ENCODE measurements around the gene ASAP2.

Gene ASAP2

DNA sequence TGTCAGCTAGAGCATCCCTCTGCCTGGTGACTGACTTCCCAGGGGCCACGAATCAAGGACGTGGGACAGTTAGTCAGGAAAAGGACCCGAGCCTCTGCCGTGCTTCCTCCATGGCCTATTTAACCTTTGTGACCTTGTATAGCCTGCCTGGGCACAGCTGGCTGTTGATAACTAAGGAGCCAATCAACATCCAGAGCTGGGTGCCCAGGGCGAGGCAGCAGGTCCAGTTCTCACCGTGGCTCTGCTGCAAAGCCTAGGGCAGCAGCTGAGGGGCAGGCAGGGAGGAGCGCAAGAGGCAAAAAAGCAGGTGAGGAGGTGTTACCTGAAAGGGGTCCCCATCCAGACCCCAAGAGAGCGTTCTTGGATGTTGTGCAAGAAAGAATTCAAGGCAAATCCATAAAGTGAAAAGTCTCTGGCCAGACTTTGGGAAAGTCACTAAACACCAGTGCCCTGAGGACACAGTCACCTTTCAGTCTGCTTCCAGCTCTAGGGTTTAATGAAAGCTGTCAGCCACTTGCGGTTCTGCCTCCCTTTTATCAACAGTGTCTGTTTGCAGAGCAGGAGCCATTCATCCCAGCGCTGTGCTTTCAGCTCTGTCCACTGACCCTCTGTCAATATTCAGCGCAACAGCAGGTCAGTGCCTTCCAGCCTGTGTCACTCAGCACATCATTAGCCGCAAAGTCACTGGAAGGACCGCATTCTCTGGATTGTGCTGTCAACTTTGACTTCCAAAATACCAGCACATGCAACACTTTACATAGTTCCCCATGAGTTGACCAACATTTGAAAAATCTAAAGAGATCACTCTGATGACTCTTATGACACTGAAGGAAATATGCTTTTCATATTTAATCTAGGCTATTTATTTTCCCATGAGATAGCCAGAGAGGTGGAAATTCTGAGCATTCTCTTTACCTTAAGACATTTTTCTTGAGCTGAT is 38.6 kb upstream of the ASAP2 start:
- Histone ChIP-seq H3K4me1 (ENCODE audit: control insufficient read depth in 2 of 2, insufficient read depth in 2 of 2, low read length in 2 of 2) (peaks cover 2 to 17% of the 10 kb centered on the region in 2 donors), H3K27ac (ENCODE audit: low read depth in 2 of 2, low read length in 2 of 2) (no peak overlapping the region), H3K4me3 (ENCODE audit: low read length in 2 of 2) (no peak overlapping the region), H3K27me3 (ENCODE audit: control insufficient read depth in 2 of 2, insufficient read depth in 2 of 2, low read length in 2 of 2) (no peaks in the 10 kb centered on the region), H3K36me3 (ENCODE audit: control insufficient read depth in 2 of 2, insufficient read depth in 2 of 2, low read length in 2 of 2) (no peaks in the 10 kb centered on the region), H3K9me3 (ENCODE audit: control insufficient read depth in 2 of 2, low read length in 2 of 2) (no peaks in the 10 kb centered on the region), H3K9ac (ENCODE audit: low read depth in 1 of 2, low read length in 2 of 2) (no peak overlapping the region)

DNA sequence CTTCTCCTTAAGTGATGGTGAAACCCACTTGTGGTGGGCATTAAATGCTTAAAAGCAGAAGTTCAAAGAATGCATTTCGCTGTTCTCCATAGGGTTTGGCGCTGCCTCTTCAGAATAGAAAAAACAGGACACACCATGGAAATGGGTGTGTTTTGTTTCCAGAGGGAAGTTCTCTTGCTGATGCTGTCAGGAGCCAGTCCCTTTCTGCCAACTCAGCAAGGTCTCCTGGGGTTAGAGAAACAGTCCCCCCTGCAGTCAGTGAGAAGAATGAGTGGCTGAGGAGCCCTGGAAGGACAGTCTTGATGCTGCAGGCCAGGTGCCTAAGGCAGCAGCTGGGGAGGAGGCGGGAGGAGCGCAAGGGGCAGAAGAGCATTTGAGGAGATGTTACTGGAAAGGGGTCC is 37.8 kb upstream of the ASAP2 start:
- Histone ChIP-seq H3K36me3 (ENCODE audit: control insufficient read depth in 2 of 2, insufficient read depth in 2 of 2, low read length in 2 of 2) (no peaks in the 10 kb centered on the region), H3K9ac (ENCODE audit: low read depth in 1 of 2, low read length in 2 of 2) (no peak overlapping the region), H3K27ac (ENCODE audit: low read depth in 2 of 2, low read length in 2 of 2) (no peak overlapping the region), H3K4me3 (ENCODE audit: low read length in 2 of 2) (no peak overlapping the region), H3K27me3 (ENCODE audit: control insufficient read depth in 2 of 2, insufficient read depth in 2 of 2, low read length in 2 of 2) (no peaks in the 10 kb centered on the region), H3K4me1 (ENCODE audit: control insufficient read depth in 2 of 2, insufficient read depth in 2 of 2, low read length in 2 of 2) (peaks cover 2 to 17% of the 10 kb centered on the region in 2 donors), H3K9me3 (ENCODE audit: control insufficient read depth in 2 of 2, low read length in 2 of 2) (no peaks in the 10 kb centered on the region)

- Histone ChIP-seq H3K9ac (ENCODE audit: low read depth in 1 of 2, low read length in 2 of 2) (no peak overlapping the region), H3K4me1 (ENCODE audit: control insufficient read depth in 2 of 2, insufficient read depth in 2 of 2, low read length in 2 of 2) (peaks cover 2 to 17% of the 10 kb centered on the region in 2 donors), H3K27me3 (ENCODE audit: control insufficient read depth in 2 of 2, insufficient read depth in 2 of 2, low read length in 2 of 2) (no peaks in the 10 kb centered on the region), H3K27ac (ENCODE audit: low read depth in 2 of 2, low read length in 2 of 2) (peak overlapping the region; percentile 29 to 78), H3K4me3 (ENCODE audit: low read length in 2 of 2) (no peak overlapping the region), H3K9me3 (ENCODE audit: control insufficient read depth in 2 of 2, low read length in 2 of 2) (no peaks in the 10 kb centered on the region), H3K36me3 (ENCODE audit: control insufficient read depth in 2 of 2, insufficient read depth in 2 of 2, low read length in 2 of 2) (no peaks in the 10 kb centered on the region)
Measured at GRCh38 chr2:9169349-9170107, 37.1 kb upstream of the ASAP2 start.

DNA sequence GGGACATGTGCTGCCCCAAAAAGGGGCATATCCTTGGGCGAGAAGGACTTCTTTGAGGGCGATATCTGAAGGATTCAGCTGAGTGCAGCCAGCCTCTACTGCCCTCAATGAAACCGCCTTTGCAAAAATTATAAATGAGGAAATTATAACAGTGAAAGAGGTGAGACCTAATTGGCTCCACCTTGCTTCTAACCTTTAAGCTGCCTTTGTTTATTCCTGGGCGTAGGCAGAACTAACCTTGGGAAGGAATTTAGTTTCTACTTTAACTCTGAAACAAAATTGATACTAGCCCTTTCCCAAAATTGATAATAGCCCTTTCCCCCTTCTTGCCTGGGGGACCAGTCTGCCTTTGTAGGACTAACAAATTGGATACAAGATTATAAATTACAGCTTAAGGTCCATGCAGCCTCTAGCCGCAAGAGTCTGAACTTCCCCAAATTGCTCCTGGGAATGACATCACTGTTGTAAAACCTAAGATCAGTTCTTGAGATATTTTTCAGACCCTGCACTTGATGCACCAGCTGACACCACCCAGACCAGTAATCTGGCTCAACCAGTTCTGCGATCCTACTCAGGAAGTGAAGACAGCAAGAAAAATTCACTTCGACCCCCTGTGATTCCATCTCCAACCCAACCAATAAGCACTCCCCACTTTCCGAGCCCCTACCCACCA is 36.0 kb upstream of the ASAP2 start:
- H3K27ac ChIP-seq (ENCODE audit: low read depth in 2 of 2, low read length in 2 of 2), result peak overlapping the region; percentile 29 to 78
- no peak overlapping the region for H3K4me3 ChIP-seq (ENCODE audit: low read length in 2 of 2)
- H3K36me3 ChIP-seq (ENCODE audit: control insufficient read depth in 2 of 2, insufficient read depth in 2 of 2, low read length in 2 of 2), result no peaks in the 10 kb centered on the region
- H3K9me3 ChIP-seq (ENCODE audit: control insufficient read depth in 2 of 2, low read length in 2 of 2), result no peaks in the 10 kb centered on the region
- H3K9ac ChIP-seq (ENCODE audit: low read depth in 1 of 2, low read length in 2 of 2), result peak overlapping the region; percentile 17 to 40
- no peaks in the 10 kb centered on the region for H3K27me3 ChIP-seq (ENCODE audit: control insufficient read depth in 2 of 2, insufficient read depth in 2 of 2, low read length in 2 of 2)
- H3K4me1 ChIP-seq (ENCODE audit: control insufficient read depth in 2 of 2, insufficient read depth in 2 of 2, low read length in 2 of 2), result peaks cover 2 to 17% of the 10 kb centered on the region in 2 donors

GRCh38 chr2:9174771-9175437 is 31.7 kb upstream of the ASAP2 start:
- no peak overlapping the region for H3K4me3 ChIP-seq (ENCODE audit: low read length in 2 of 2)
- H3K4me1 ChIP-seq (ENCODE audit: control insufficient read depth in 2 of 2, insufficient read depth in 2 of 2, low read length in 2 of 2), result peaks cover 19 to 32% of the 10 kb centered on the region in 2 donors
- no peaks in the 10 kb centered on the region for H3K9me3 ChIP-seq (ENCODE audit: control insufficient read depth in 2 of 2, low read length in 2 of 2)
- no peaks in the 10 kb centered on the region for H3K36me3 ChIP-seq (ENCODE audit: control insufficient read depth in 2 of 2, insufficient read depth in 2 of 2, low read length in 2 of 2)
- H3K9ac ChIP-seq (ENCODE audit: low read depth in 1 of 2, low read length in 2 of 2), result no peak overlapping the region
- no peak overlapping the region for H3K27ac ChIP-seq (ENCODE audit: low read depth in 2 of 2, low read length in 2 of 2)
- H3K27me3 ChIP-seq (ENCODE audit: control insufficient read depth in 2 of 2, insufficient read depth in 2 of 2, low read length in 2 of 2), result no peaks in the 10 kb centered on the region

DNA sequence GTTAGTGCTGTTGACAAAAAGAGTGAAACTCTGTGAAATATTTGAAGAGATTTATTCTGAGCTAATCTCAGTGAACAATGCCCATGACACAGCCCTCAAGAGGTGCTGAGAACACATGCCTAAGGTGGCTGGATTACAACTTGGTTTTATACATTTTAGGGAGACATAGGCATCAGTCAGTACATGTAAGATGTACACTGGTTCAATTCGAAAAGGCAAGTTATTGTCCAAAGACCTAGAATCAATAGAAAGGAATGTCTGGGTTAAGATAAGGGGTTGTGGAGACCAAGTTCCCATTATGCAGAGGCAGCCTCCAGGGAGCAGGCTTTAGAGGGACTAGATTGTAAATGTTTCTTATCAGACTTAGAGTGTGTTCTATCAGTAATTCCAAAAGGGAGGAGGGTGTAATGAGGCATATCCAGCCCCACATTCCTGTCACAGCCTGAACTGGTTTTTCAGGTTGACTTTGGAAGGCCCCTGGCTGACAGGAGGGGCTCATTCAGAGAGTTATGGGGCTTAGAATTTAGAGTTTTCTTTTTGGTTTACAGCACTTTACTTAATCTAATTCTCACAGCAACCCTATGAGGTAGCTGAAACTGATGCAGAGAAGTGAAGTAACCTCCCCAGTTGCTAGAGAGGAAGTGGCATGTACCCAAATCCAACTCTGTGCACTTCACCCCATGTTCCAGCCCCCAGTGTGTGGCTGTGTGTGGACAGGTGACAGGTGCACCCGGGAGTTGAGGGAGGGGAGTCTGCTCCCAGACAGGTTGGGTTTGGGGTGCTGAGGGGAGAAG is 28.3 kb upstream of the ASAP2 start:
- Histone ChIP-seq H3K9ac (ENCODE audit: low read depth in 1 of 2, low read length in 2 of 2) (peak overlapping the region; percentile 58 to 70), H3K9me3 (ENCODE audit: control insufficient read depth in 2 of 2, low read length in 2 of 2) (no peaks in the 10 kb centered on the region), H3K27me3 (ENCODE audit: control insufficient read depth in 2 of 2, insufficient read depth in 2 of 2, low read length in 2 of 2) (no peaks in the 10 kb centered on the region), H3K4me1 (ENCODE audit: control insufficient read depth in 2 of 2, insufficient read depth in 2 of 2, low read length in 2 of 2) (peaks cover 22 to 30% of the 10 kb centered on the region in 2 donors), H3K27ac (ENCODE audit: low read depth in 2 of 2, low read length in 2 of 2) (peak overlapping the region; percentile 94 to 96), H3K4me3 (ENCODE audit: low read length in 2 of 2) (peak overlapping the region in 1 of 2 donors; percentile 52), H3K36me3 (ENCODE audit: control insufficient read depth in 2 of 2, insufficient read depth in 2 of 2, low read length in 2 of 2) (no peaks in the 10 kb centered on the region)

GRCh38 chr2:9178904-9179571 is 27.6 kb upstream of the ASAP2 start:
- H3K9ac ChIP-seq (ENCODE audit: low read depth in 1 of 2, low read length in 2 of 2), result peak overlapping the region; percentile 58 to 70
- H3K27ac ChIP-seq (ENCODE audit: low read depth in 2 of 2, low read length in 2 of 2), result peak overlapping the region; percentile 94 to 96
- no peaks in the 10 kb centered on the region for H3K36me3 ChIP-seq (ENCODE audit: control insufficient read depth in 2 of 2, insufficient read depth in 2 of 2, low read length in 2 of 2)
- peaks cover 22 to 30% of the 10 kb centered on the region in 2 donors for H3K4me1 ChIP-seq (ENCODE audit: control insufficient read depth in 2 of 2, insufficient read depth in 2 of 2, low read length in 2 of 2)
- peak overlapping the region; percentile 37 to 52 for H3K4me3 ChIP-seq (ENCODE audit: low read length in 2 of 2)
- no peaks in the 10 kb centered on the region for H3K9me3 ChIP-seq (ENCODE audit: control insufficient read depth in 2 of 2, low read length in 2 of 2)
- no peaks in the 10 kb centered on the region for H3K27me3 ChIP-seq (ENCODE audit: control insufficient read depth in 2 of 2, insufficient read depth in 2 of 2, low read length in 2 of 2)

GRCh38 chr2:9179572-9180201 is 26.9 kb upstream of the ASAP2 start:
- Histone ChIP-seq H3K9ac (ENCODE audit: low read depth in 1 of 2, low read length in 2 of 2) (peak overlapping the region; percentile 30 to 32), H3K27ac (ENCODE audit: low read depth in 2 of 2, low read length in 2 of 2) (peak overlapping the region; percentile 94 to 96), H3K4me3 (ENCODE audit: low read length in 2 of 2) (peak overlapping the region in 1 of 2 donors; percentile 37), H3K9me3 (ENCODE audit: control insufficient read depth in 2 of 2, low read length in 2 of 2) (no peaks in the 10 kb centered on the region), H3K27me3 (ENCODE audit: control insufficient read depth in 2 of 2, insufficient read depth in 2 of 2, low read length in 2 of 2) (no peaks in the 10 kb centered on the region), H3K36me3 (ENCODE audit: control insufficient read depth in 2 of 2, insufficient read depth in 2 of 2, low read length in 2 of 2) (no peaks in the 10 kb centered on the region), H3K4me1 (ENCODE audit: control insufficient read depth in 2 of 2, insufficient read depth in 2 of 2, low read length in 2 of 2) (peaks cover 22 to 30% of the 10 kb centered on the region in 2 donors)

Data from mucosa of rectum (tissue), 2 donors.